ENCODE data around the gene GALNTL6. TPM values are rescaled to one million over a fixed set of nuclear protein-coding genes. Genes with fewer than 3 reads are reported as not detected.
A peak's percentile ranks its signal among the peaks of the same experiment; 100 is the strongest.

GALNTL6 gene
- total and polyA plus RNA-seq, 9 of the 15 experiments (the other 6 are each of a cell fraction or from before 2014, with no cell fraction given): 0.18 to 0.50 (median 0.29) TPM

DNA sequence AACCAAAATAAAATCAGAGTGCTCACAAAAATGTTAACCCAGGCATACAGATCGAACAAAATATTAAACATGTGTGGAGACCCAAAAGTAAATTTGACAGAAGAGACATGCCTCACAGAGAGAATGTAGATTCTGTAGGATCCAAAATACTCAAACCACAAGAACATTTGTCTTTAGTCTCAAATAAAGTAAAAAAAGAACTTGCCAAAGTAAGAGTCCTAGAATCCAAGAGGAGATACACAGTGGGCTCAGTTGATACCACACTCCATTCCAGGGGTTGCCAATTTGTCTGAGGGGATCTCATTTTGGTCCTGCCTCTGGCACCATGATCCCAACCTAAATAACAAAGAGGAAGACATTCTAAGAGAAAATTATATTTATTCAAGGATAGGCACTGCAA is 316.4 kb downstream of the GALNTL6 start:
- no peaks in the 10 kb centered on the region for H3K4me1 ChIP-seq (replicated peaks in 1 of 2; ENCODE audit: control insufficient read depth in 2 of 2, insufficient read depth in 2 of 2, low read length in 2 of 2)
- no peak for TF ChIP-seq XRCC3 (IDR thresholded peaks at IDR 0.05)
- TF ChIP-seq MYNN (IDR thresholded peaks at IDR 0.05): peak; percentile 95
- no peak for TF ChIP-seq MYNN (CRISPR knock-in tag; IDR thresholded peaks at IDR 0.05)
- TF ChIP-seq ZBTB40 (IDR thresholded peaks at IDR 0.05): peak; percentile 72
- peak; percentile 66 for TF ChIP-seq ZBTB40 (CRISPR knock-in tag; IDR thresholded peaks at IDR 0.05)
- TF ChIP-seq, protein P1, sequence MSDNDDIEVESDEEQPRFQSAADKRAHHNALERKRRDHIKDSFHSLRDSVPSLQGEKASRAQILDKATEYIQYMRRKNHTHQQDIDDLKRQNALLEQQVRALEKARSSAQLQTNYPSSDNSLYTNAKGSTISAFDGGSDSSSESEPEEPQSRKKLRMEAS (CRISPR knock-in tag; IDR thresholded peaks at IDR 0.05): no peak
- TF ChIP-seq KLF1 (tag; IDR thresholded peaks at IDR 0.05): no peak
- no peak for TF ChIP-seq POLR2G (IDR thresholded peaks at IDR 0.05; ENCODE audit: low read depth, low read length)
- peak; percentile 48; the same call in 1 of the 2 replicates for TF ChIP-seq ZNF384 (IDR thresholded peaks at IDR 0.05; ENCODE audit: low read depth, low read length)
- TF ChIP-seq, protein P2, sequence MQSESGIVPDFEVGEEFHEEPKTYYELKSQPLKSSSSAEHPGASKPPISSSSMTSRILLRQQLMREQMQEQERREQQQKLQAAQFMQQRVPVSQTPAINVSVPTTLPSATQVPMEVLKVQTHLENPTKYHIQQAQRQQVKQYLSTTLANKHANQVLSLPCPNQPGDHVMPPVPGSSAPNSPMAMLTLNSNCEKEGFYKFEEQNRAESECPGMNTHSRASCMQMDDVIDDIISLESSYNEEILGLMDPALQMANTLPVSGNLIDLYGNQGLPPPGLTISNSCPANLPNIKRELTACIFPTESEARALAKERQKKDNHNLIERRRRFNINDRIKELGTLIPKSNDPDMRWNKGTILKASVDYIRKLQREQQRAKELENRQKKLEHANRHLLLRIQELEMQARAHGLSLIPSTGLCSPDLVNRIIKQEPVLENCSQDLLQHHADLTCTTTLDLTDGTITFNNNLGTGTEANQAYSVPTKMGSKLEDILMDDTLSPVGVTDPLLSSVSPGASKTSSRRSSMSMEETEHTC (IDR thresholded peaks at IDR 0.05): no peak
- TF ChIP-seq NCOR1 (IDR thresholded peaks at IDR 0.05): no peak
- H3K9me1 ChIP-seq (ENCODE audit: control insufficient read depth, insufficient read depth, low read length): no peaks in the 10 kb centered on the region
- H3K4me3 ChIP-seq: no peak overlapping the region
- H3K36me3 ChIP-seq (ENCODE audit: control insufficient read depth, insufficient read depth, low read length): no peaks in the 10 kb centered on the region
- CTCF ChIA-PET (ENCODE audit: low intra/inter-chr PET ratio): no interaction called here
- H3K79me2 ChIP-seq (ENCODE audit: control insufficient read depth, insufficient read depth, low read length): no peaks in the 10 kb centered on the region
- no peak overlapping the region for H3K27ac ChIP-seq (ENCODE audit: extremely low read depth, low read depth, low read length)
- ATAC-seq (no peak), FAIRE-seq (no peak), DNase-seq (ENCODE audit: extremely low read depth in 1 of 4, low spot score in 3 of 4) (no peak)
- H3K9me3 ChIP-seq (replicated peaks; ENCODE audit: control insufficient read depth, insufficient read depth, low read depth, low read length): no peaks in the 10 kb centered on the region
- 47% methylated on average over 1 of the region's 1 CpG for WGBS (ENCODE audit: insufficient coverage, low coverage, missing lambda C conversion rate)
- H2AFZ ChIP-seq (ENCODE audit: low read depth, low read length): no peak overlapping the region
- intact Hi-C loops (cut with micrococcal nuclease) (no loop called here), in situ Hi-C loops (cut with MboI) (no loop called here)
- H3K27me3 ChIP-seq (ENCODE audit: control insufficient read depth in 2 of 2, insufficient read depth in 2 of 2, low read length in 2 of 2): no peaks in the 10 kb centered on the region
- POLR2A ChIA-PET: no interaction called here
- H3K4me2 ChIP-seq (ENCODE audit: insufficient read depth, low read length): no peak overlapping the region
- H3K9ac ChIP-seq (ENCODE audit: insufficient read depth in 1 of 2, low read depth in 2 of 2, low read length in 2 of 2): no peak overlapping the region
- BruUV-seq (replicated peaks): no TSS peak
- no peaks in the 10 kb centered on the region for H4K20me1 ChIP-seq (replicated peaks; ENCODE audit: control insufficient read depth, insufficient read depth, low read length)

Data from K562 (cell line).